ENCODE measurements around the gene SH3BP1.

DNA sequence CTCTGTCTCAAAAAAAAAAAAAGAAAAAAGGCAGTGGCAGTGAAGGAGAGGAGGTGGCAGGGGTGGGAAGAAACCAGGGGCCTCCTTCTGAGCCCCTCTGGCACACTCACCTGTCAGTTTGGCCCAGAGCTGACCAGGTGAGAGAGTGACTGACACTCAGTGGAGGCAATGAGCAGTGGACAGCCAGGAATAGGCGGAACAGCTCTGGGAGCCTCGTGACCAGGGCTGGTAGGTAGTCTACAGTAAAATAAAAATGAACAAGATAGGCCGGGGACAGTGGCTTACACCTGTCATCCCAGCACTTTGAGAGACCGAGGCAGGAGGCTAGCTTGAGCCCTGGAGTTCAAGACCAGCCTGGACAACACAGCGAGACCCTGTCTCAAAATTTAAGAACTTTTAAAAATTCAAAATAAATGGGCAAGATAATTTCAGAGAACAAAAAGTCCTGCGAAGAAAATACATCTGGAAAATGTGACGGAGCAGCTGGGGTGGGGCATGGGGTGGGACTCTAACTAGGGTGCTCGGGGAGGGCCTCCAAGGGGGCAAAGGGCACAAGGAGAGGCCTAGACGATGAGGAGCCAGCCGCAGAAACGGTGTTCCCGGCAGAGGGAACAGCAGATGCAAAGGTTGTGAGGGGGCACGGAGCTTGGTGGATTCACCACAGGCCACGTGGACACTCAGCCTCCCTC, 15.2 kb downstream of the SH3BP1 start:
- TF ChIP-seq, protein P1, sequence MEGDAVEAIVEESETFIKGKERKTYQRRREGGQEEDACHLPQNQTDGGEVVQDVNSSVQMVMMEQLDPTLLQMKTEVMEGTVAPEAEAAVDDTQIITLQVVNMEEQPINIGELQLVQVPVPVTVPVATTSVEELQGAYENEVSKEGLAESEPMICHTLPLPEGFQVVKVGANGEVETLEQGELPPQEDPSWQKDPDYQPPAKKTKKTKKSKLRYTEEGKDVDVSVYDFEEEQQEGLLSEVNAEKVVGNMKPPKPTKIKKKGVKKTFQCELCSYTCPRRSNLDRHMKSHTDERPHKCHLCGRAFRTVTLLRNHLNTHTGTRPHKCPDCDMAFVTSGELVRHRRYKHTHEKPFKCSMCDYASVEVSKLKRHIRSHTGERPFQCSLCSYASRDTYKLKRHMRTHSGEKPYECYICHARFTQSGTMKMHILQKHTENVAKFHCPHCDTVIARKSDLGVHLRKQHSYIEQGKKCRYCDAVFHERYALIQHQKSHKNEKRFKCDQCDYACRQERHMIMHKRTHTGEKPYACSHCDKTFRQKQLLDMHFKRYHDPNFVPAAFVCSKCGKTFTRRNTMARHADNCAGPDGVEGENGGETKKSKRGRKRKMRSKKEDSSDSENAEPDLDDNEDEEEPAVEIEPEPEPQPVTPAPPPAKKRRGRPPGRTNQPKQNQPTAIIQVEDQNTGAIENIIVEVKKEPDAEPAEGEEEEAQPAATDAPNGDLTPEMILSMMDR (conservative IDR thresholded peaks at IDR 0.05) = no peak
- no peak for TF ChIP-seq EZH2 (IDR thresholded peaks at IDR 0.05; ENCODE audit: low read depth)

Measured in PC-9 (cell line).